A673 (cell line): Measurements from ENCODE around the gene ATP6V1G1. TPM values are rescaled to one million over a fixed set of nuclear protein-coding genes. Genes with fewer than 3 reads are reported as not detected.
A peak's percentile ranks its signal among the peaks of the same experiment; 100 is the strongest.

Experiments used
- BruUV-seq: library from RNA; stranded (reverse); fragments of 400-500 nt; replicated peaks from 2 replicates; lab custom pipeline; 2021; lab: Mats Ljungman, UMichigan
- CTCF ChIA-PET: fragments of 300-600 bp; sonication (Branson Sonifier 250); formaldehyde crosslinking; loops from one replicate; lab custom pipeline; 2022; ENCODE audit warnings: antibody characterized with exemption; lab: Charles Lee
- POLR2A ChIA-PET: fragments of 300-600 bp; sonication (Branson Sonifier 250); formaldehyde crosslinking; loops from one replicate; lab custom pipeline; 2022; ENCODE audit warnings: antibody characterized with exemption; ENCODE audit not compliant: low non-redundant PET; lab: Charles Lee
- DNase-seq: peaks from one replicate; pipeline ENCODE4 v3.0.0-alpha.2; 2015; ENCODE audit warnings: low spot score
- H3K27ac ChIP-seq: fragments of 200-600 bp; sonication (generic); 2 replicates; pipeline ENCODE4 v1.5.1; 2016; ENCODE audit warnings: mixed run types, low read depth, mild to moderate bottlenecking, mixed read lengths, antibody characterized with exemption, low read length; ENCODE audit not compliant: poor library complexity, severe bottlenecking
- H3K27me3 ChIP-seq: fragments of 200-600 bp; sonication (generic); replicated peaks from 2 replicates; pipeline ENCODE4 v1.6.1; 2017; ENCODE audit warnings: mixed run types, low read depth, mild to moderate bottlenecking, mixed read lengths, antibody characterized with exemption, low read length; ENCODE audit not compliant: insufficient read depth, poor library complexity
- H3K36me3 ChIP-seq: fragments of 200-600 bp; sonication (generic); 2 replicates; pipeline ENCODE4 v1.6.1; 2016; ENCODE audit warnings: mixed run types, mild to moderate bottlenecking, mixed read lengths, antibody characterized with exemption, low read length; ENCODE audit not compliant: insufficient read depth, poor library complexity, severe bottlenecking
- H3K4me1 ChIP-seq: fragments of 200-600 bp; sonication (generic); 2 replicates; pipeline ENCODE4 v1.6.1; 2017; ENCODE audit warnings: mixed run types, mild to moderate bottlenecking, mixed read lengths, antibody characterized with exemption, low read length; ENCODE audit not compliant: insufficient read depth, poor library complexity, severe bottlenecking
- H3K4me3 ChIP-seq: fragments of 200-600 bp; sonication (generic); 2 replicates; pipeline ENCODE4 v1.5.1; 2016; ENCODE audit warnings: low read depth, mixed run types, mild to moderate bottlenecking, mixed read lengths, low read length; ENCODE audit not compliant: poor library complexity, severe bottlenecking
- H3K9me3 ChIP-seq: fragments of 200-600 bp; sonication (generic); 2 replicates; pipeline ENCODE4 v1.6.1; 2016; ENCODE audit warnings: mixed run types, low read depth, mild to moderate bottlenecking, mixed read lengths, antibody characterized with exemption, low read length; ENCODE audit not compliant: poor library complexity, severe bottlenecking
- EZH2 ChIP-seq: fragments of 200-600 bp; sonication (generic); IDR thresholded peaks from 2 replicates; pipeline ENCODE4 v1.6.1; 2017; ENCODE audit warnings: borderline replicate concordance, low read depth, mild to moderate bottlenecking, mixed read lengths, antibody characterized with exemption, low read length; ENCODE audit not compliant: poor library complexity, severe bottlenecking
- intact Hi-C: fragments of 100-400 bp; cut with micrococcal nuclease; formaldehyde crosslinking; loops from one replicate; pipeline ENCODE4 v1.10.0; 2022; ENCODE audit not compliant: unreplicated experiment
- total RNA-seq: library from RNA; stranded (reverse); gene quantifications from 2 replicates; pipeline ENCODE4 v1.2.3, GENCODE V29; 2021
- TF ChIP-seq, protein P1 (sequence below): fragments of 300-800, 200-600 bp; sonication (generic); conservative IDR thresholded peaks from 2 replicates; pipeline ENCODE4 v1.5.1; 2017; ENCODE audit warnings: low read depth, mild to moderate bottlenecking, antibody characterized with exemption, low read length, moderate library complexity, mixed read lengths

ATP6V1G1 gene
- total RNA-seq, 1 experiment from 2014 or later: 132 TPM

DNA sequence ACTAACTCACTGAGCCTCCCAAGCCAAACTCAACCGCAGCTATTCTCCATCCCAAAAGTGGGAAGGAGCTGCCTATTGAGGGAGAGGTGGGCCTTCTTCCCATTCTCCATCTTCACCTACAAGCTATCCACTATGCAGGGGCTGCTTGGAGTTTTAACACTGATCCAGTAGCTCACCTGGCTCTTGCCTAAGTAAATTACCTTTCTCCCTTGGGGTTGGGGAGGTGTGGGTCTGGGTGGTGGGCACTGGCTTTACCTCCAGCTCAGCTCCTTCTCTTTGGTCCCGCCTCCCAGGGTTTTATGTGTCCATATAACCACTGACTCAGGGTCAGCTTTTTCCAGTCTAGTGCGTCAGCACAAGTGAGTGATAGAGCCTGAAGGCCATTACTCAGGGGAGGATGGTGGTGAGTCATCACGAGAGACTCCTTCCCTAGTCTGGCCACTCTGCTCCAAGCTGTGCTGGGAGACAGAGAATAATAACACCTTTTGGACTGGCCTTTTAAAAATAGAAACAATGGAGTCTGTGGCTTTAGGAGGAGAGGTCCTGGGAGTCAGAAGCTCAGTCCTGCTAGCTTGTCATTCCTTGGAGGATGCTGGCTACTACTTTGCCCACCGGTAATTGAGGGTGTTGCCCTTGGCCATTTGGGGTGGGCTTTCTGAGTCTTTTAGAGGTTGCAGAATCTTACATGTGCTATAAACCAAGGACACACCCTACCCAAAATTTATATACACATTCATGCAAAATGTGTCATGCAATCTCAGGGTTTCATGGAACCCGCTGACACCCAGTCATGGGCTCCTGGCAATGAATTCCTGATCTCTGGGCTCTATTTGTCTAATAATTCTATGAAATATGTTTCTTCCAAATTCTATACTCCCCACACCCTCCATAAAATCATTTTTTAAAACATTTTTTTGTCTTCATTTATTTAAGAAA is 35.6 kb upstream of the ATP6V1G1 start:
- Histone ChIP-seq H3K36me3 (no peaks in the 10 kb centered on the region), H3K27me3 (peaks cover 14% of the 10 kb centered on the region), H3K9me3 (no peaks in the 10 kb centered on the region), H3K27ac (no peak overlapping the region), H3K4me1 (no peaks in the 10 kb centered on the region), H3K4me3 (no peak overlapping the region)
- TF ChIP-seq, protein P1, sequence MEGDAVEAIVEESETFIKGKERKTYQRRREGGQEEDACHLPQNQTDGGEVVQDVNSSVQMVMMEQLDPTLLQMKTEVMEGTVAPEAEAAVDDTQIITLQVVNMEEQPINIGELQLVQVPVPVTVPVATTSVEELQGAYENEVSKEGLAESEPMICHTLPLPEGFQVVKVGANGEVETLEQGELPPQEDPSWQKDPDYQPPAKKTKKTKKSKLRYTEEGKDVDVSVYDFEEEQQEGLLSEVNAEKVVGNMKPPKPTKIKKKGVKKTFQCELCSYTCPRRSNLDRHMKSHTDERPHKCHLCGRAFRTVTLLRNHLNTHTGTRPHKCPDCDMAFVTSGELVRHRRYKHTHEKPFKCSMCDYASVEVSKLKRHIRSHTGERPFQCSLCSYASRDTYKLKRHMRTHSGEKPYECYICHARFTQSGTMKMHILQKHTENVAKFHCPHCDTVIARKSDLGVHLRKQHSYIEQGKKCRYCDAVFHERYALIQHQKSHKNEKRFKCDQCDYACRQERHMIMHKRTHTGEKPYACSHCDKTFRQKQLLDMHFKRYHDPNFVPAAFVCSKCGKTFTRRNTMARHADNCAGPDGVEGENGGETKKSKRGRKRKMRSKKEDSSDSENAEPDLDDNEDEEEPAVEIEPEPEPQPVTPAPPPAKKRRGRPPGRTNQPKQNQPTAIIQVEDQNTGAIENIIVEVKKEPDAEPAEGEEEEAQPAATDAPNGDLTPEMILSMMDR: no peak
- no peak for TF ChIP-seq EZH2
- DNase-seq: peak; percentile 21
- no TSS peak for BruUV-seq
- intact Hi-C loops: no loop called here
- ChIA-PET POLR2A (no interaction called here), CTCF (no interaction called here)

DNA sequence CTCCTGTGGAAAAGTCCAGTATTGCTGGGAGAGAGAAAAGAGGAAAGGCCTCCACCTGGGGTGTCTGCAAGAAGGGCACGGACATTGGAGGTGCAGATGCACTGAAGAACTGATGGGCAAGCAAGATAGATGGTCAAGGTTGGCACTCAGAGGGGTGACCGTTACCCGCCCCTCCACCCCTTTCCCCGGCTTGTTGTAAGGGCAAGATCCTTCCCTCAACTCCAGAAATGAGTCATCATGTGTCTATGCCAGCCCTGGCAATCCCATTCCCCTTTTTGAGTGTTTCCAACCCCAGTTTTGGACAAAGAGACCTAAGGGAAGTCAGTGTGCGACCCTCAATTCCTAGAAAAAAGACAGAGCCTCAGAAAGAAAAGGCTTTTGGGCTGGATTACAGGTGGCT is 34.9 kb upstream of the ATP6V1G1 start:
- Histone ChIP-seq H3K36me3 (no peaks in the 10 kb centered on the region), H3K27me3 (peaks cover 9% of the 10 kb centered on the region), H3K27ac (no peak overlapping the region), H3K9me3 (no peaks in the 10 kb centered on the region), H3K4me1 (no peaks in the 10 kb centered on the region), H3K4me3 (no peak overlapping the region)
- DNase-seq: no peak
- POLR2A ChIA-PET: no interaction called here
- no TSS peak for BruUV-seq
- TF ChIP-seq EZH2: no peak
- TF ChIP-seq, protein P1: no peak
- intact Hi-C loops: no loop called here
- CTCF ChIA-PET: no interaction called here

DNA sequence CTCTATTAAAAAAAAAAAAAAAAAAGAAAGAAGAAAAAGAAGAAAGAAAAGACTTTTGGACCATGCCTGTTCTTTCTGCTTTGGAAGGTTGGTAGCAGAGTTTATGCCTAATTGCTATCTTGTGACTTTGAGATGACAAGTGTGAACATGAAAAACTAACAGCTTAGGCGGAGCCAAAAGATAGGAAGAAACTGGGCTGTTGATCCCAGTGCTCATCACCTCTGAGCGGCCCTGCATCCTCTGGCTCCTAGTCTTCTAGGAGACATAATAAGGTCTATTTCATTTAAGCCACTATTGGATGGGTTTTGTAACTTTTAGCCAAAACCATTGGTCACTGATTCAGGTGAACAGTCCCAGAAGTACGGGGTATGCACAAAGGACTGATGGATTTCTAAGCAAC is 34.4 kb upstream of the ATP6V1G1 start:
- ChIA-PET CTCF (no interaction called here), POLR2A (no interaction called here)
- Histone ChIP-seq H3K27ac (no peak overlapping the region), H3K4me3 (no peak overlapping the region), H3K9me3 (no peaks in the 10 kb centered on the region), H3K4me1 (no peaks in the 10 kb centered on the region), H3K27me3 (peaks cover 4% of the 10 kb centered on the region), H3K36me3 (no peaks in the 10 kb centered on the region)
- no peak for TF ChIP-seq EZH2
- TF ChIP-seq, protein P1: no peak
- no TSS peak for BruUV-seq
- intact Hi-C loops: no loop called here
- no peak for DNase-seq
